Activated naive CD8-positive, alpha-beta T cell treated with anti-CD3 and anti-CD28 coated beads, Interleukin-2, amount 50 U/mL, for 16 hours (primary cell): ENCODE data around the gene KRT72.

Source experiments
- DNase-seq: peaks from one replicate; pipeline ENCODE4 v3.0.0-alpha.2; 2020; ENCODE audit warnings: low read depth, low spot score

The KRT72 gene

DNA sequence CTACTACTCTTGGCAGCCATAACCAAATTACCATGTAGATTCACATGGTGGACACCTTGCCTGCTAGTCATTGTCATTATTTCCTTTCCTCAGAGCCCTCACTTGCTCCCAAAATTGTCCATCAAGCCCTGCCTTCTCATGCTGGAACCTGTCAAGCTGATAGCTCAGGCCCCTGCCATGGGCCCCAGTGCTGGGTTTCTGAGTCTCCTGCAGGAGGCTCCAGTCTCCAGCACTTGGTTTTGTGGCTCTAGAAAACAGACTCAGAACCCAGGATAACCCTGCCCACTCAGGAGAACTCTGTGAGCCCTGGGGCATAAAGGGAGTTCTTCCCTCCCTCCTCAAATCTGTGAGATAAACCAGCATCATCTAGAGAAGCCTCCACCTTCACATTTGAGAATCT, 59.1 kb downstream of the KRT72 start:
- no peak for DNase-seq

GRCh38 chr12:52541709-52542108, 59.6 kb downstream of the KRT72 start:
- no peak for DNase-seq

DNA sequence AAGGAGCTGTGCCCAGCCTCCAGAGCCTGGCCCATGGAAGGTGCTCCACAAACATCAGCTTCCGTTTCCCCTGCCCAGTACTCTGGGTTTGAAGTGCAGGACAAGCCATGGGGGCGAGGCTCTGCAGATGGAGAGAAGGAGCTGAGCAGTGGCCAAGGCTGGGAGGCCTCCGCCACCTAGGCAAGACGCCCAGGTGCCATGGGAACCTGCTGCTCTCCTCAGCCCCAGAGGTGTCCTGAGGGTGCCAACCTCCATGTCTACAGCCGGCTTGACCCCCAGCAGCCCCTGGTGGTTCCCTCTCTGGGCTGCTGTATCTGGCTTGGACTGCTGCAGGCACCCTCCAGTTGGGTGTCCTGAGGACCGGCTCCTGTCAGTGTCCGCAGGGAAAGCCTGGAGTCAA, 60.7 kb downstream of the KRT72 start:
- no peak for DNase-seq

DNA sequence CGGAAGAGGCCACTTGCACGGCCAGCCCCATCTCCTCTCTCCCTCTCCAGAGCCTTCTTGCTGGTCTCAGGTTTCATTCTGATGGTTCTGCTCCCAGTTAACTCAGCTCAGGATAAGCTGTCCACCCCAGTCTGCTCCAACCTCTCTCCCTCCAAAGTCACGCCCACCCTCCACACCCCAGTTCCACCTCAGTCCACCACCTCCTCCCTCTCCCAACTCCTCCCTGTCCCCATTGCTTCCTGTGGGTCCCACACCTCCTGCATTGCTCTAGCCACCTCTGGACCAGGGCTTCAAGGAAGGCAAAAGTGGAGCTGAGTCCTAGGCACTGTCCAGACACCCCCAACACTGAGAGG, 61.5 kb downstream of the KRT72 start:
- no peak for DNase-seq

- no peak for DNase-seq
These were observed 62.0 kb downstream of the KRT72 start for GRCh38 chr12:52539083-52539820.

DNA sequence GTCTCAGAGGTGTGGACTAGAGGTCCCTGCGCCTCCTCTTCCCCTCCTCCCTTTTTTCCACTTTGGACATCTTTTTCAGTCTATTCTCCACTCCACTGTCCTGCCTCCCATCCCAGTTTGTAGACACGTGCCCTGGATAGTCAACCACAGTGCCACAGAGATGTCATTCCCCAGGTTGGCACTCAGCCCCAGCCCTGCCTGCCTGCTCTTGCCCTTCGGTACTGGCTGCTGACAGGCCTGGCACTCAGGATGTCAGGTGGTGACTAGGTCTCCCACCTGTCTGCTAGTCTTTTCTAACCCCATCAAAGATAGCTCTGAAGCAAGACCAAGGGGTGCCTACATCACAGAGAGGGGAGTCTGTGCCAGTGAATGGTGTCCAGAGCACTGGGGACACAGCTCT, 64.2 kb downstream of the KRT72 start:
- DNase-seq = no peak
